ENCODE data around the gene SESN3. TPM values are rescaled to one million over a fixed set of nuclear protein-coding genes. Genes with fewer than 3 reads are reported as not detected.
A peak's percentile ranks its signal among the peaks of the same experiment; 100 is the strongest.

The SESN3 gene
- total RNA-seq, 3 donors from 2014 or later = 28.2 to 98.1 (median 39.7) TPM

DNA sequence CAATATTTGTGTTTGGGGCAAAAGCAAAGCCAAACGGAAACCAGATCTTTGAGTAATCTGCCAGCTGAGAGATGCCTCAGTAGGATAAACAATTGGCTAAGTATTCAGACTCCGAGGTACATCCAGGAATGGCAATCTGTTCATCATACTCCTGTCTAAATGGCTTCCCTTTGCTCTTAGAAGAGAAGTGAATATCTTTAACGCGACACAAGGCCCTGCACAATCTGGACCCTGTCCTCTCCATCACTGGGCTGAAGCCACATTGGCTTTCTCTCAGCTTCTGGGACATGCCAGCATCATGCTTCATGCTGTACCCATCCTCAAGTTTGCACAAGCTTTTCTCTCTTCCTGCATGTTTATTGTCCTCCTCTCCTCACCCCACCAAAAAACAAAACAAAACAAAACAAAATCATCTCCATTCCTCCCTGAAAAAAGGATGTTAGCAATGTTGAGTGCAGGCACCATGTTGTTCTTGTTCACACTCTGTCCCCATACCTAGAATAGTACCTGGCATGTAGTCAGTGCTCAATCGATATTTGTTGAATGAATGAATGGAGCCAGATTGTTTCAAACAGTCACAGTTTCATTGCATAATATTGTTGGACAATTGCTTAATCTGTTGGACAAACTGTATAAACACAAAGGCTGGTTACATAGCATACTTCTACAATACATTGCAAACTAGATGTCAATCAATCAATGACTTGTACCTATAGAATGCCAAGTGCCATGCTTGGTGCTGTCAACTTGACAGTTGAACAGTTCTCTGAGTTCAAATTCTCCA lies 38.2 kb upstream of the SESN3 start:
- H3K9me3 ChIP-seq = no peaks in the 10 kb centered on the region
- H3K36me3 ChIP-seq = no peaks in the 10 kb centered on the region
- H3K27ac ChIP-seq = no peak overlapping the region
- no peaks in the 10 kb centered on the region for H3K4me1 ChIP-seq
- intact Hi-C loops (cut with DNase I; ENCODE audit: low total_unique reads) = no loop called here
- TF ChIP-seq POLR2AphosphoS5 (IDR thresholded peaks at IDR 0.05) (no peak), POLR2A (IDR thresholded peaks at IDR 0.05) (no peak)
- TF ChIP-seq, protein P1, sequence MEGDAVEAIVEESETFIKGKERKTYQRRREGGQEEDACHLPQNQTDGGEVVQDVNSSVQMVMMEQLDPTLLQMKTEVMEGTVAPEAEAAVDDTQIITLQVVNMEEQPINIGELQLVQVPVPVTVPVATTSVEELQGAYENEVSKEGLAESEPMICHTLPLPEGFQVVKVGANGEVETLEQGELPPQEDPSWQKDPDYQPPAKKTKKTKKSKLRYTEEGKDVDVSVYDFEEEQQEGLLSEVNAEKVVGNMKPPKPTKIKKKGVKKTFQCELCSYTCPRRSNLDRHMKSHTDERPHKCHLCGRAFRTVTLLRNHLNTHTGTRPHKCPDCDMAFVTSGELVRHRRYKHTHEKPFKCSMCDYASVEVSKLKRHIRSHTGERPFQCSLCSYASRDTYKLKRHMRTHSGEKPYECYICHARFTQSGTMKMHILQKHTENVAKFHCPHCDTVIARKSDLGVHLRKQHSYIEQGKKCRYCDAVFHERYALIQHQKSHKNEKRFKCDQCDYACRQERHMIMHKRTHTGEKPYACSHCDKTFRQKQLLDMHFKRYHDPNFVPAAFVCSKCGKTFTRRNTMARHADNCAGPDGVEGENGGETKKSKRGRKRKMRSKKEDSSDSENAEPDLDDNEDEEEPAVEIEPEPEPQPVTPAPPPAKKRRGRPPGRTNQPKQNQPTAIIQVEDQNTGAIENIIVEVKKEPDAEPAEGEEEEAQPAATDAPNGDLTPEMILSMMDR (IDR thresholded peaks at IDR 0.05) = no peak
- no peak overlapping the region for H3K4me3 ChIP-seq
- H3K27me3 ChIP-seq = no peaks in the 10 kb centered on the region
- no peak for DNase-seq (ENCODE audit: low spot score in 2 of 2)

- H3K27me3 ChIP-seq = no peaks in the 10 kb centered on the region
- intact Hi-C loops (cut with DNase I; ENCODE audit: low total_unique reads) = no loop called here
Observed at GRCh38 chr11:95268391-95268790, 37.4 kb upstream of the SESN3 start.

DNA sequence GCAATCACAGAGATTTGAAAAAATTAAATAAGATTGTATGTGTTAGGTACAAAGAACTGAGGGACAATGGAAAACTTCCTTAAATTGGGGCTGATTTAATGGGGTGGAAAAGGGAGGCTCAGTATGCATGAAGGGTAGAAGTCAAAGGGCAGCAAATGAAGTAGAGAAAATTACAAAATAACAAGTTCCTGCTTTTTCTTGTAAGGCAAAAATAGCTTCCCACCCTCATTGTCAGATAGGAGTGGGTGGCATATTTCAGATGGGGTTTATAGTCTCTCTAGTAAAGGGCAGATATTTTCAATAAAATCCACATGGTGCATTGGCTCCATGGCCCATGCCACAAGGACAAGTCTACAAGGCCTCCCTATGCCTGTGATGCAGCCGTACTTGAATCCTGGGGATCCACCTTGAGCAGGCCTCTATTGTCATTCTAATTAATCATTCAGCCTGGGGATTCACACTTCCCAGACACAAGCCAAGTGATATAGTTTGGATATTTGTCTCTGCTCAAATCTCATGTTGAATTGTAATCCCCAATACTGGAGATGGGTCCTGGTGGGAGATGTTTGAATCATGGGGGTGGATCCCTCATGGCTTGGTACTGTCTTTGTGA lies 36.7 kb upstream of the SESN3 start:
- DNase-seq (ENCODE audit: low spot score in 2 of 2) = no peak
- Histone ChIP-seq H3K27me3 (no peaks in the 10 kb centered on the region), H3K36me3 (no peaks in the 10 kb centered on the region), H3K4me1 (no peaks in the 10 kb centered on the region), H3K9me3 (no peaks in the 10 kb centered on the region), H3K27ac (peak overlapping the region; percentile 23 to 50), H3K4me3 (no peak overlapping the region)
- intact Hi-C loops (cut with DNase I; ENCODE audit: low total_unique reads) = no loop called here
- TF ChIP-seq, protein P1 (IDR thresholded peaks at IDR 0.05) = no peak
- no peak for TF ChIP-seq POLR2A (IDR thresholded peaks at IDR 0.05)
- TF ChIP-seq POLR2AphosphoS5 (IDR thresholded peaks at IDR 0.05) = no peak

More at GRCh38 chr11:95268391-95268790, 37.4 kb upstream of the SESN3 start:
- Histone ChIP-seq H3K4me3 (no peak overlapping the region), H3K4me1 (no peaks in the 10 kb centered on the region), H3K27ac (no peak overlapping the region), H3K9me3 (no peaks in the 10 kb centered on the region), H3K36me3 (no peaks in the 10 kb centered on the region)
- TF ChIP-seq, protein P1 (IDR thresholded peaks at IDR 0.05) = no peak
- TF ChIP-seq POLR2A (IDR thresholded peaks at IDR 0.05) (no peak), POLR2AphosphoS5 (IDR thresholded peaks at IDR 0.05) (no peak)
- DNase-seq (ENCODE audit: low spot score in 2 of 2) = no peak

DNA sequence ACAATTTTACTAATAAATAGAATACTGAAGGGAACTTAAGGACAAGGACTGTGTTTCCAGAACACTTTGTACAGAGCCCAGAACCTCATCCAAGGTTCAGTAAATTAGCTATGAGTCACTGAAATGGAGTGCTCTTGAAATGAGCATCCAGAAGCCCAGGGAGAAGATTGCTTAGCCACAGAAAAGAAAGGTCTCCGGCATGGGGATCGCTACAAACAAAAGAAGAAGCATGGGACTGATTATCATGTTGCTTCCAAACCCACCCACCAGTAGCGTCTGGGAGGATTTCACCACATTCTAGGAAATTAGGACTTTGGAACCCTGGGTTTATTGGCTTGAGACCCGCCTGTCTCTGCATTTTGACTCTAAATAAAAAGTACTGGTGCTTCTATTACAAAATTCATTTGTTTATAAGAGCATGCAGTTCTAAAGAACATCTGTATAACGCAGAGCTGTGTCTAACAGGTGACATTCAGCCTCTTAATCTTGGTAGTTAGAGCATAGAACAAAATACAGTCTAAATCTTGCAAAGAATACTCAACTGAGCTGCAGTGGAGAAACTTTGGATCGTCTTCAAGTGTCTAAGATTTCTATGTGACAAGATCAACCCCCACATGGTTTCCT lies 35.9 kb upstream of the SESN3 start:
- Histone ChIP-seq H3K27me3 (no peaks in the 10 kb centered on the region), H3K9me3 (no peaks in the 10 kb centered on the region), H3K27ac (peak overlapping the region; percentile 50 to 71), H3K36me3 (no peaks in the 10 kb centered on the region), H3K4me3 (no peak overlapping the region), H3K4me1 (no peaks in the 10 kb centered on the region)
- TF ChIP-seq POLR2A (IDR thresholded peaks at IDR 0.05) (no peak), POLR2AphosphoS5 (IDR thresholded peaks at IDR 0.05) (peak in 2 of 3 donors; percentile 30 to 42)
- TF ChIP-seq, protein P1 (IDR thresholded peaks at IDR 0.05) = no peak
- intact Hi-C loops (cut with DNase I; ENCODE audit: low total_unique reads) = no loop called here
- peak in 1 of 2 donors; percentile 35 for DNase-seq (ENCODE audit: low spot score in 2 of 2)

- intact Hi-C loops (cut with DNase I; ENCODE audit: low total_unique reads) = no loop called here
- Histone ChIP-seq H3K27me3 (no peaks in the 10 kb centered on the region), H3K27ac (no peak overlapping the region), H3K4me1 (no peaks in the 10 kb centered on the region), H3K9me3 (no peaks in the 10 kb centered on the region), H3K36me3 (no peaks in the 10 kb centered on the region), H3K4me3 (no peak overlapping the region)
- DNase-seq (ENCODE audit: low spot score in 2 of 2) = no peak
- TF ChIP-seq POLR2A (IDR thresholded peaks at IDR 0.05) = no peak
- TF ChIP-seq POLR2AphosphoS5 (IDR thresholded peaks at IDR 0.05) = no peak
- TF ChIP-seq, protein P1 (IDR thresholded peaks at IDR 0.05) = no peak
Observed at GRCh38 chr11:95264881-95265280, 33.9 kb upstream of the SESN3 start.
